GM13976 (cell line): ENCODE data around the gene NTM.

Source experiments
- DNase-seq: peaks from one replicate; pipeline ENCODE4 v3.0.0; 2012; ENCODE audit warnings: low spot score
- in situ Hi-C: fragments of 300-500 bp; cut with MboI; formaldehyde crosslinking; loops from one replicate; pipeline ENCODE4 v1.12.0; 2022; ENCODE audit warnings: low sequenced_read_pairs, mixed read lengths, inconsistent platforms; ENCODE audit not compliant: unreplicated experiment
- TF ChIP-seq, protein P1 (sequence below): IDR thresholded peaks from 2 replicates; pipeline ENCODE4 v1.5.1; 2012; ENCODE audit warnings: borderline replicate concordance, mild to moderate bottlenecking; ENCODE audit not compliant: insufficient read depth; ENCODE audit errors: extremely low read depth, missing control alignments, control extremely low read depth

The NTM gene

DNA sequence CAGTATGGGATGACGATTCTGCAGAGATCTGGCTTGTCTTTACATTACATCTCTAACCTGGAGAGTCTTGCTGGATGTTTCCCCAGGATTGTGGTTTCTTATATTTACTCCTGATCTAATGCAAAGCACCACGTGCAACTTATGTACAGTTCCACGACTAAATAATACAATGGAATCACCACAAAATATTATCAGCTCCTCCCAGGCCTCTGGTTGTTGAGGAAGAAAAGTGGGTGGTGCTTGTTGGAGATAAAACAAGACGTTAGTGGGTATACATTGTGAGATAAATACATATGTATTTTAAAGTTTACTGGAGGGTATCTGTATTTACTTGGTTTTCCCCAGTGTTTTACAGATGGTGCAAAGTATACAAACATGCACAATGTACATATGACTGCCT is 569.7 kb downstream of the NTM start:
- no peak for DNase-seq
- TF ChIP-seq, protein P1, sequence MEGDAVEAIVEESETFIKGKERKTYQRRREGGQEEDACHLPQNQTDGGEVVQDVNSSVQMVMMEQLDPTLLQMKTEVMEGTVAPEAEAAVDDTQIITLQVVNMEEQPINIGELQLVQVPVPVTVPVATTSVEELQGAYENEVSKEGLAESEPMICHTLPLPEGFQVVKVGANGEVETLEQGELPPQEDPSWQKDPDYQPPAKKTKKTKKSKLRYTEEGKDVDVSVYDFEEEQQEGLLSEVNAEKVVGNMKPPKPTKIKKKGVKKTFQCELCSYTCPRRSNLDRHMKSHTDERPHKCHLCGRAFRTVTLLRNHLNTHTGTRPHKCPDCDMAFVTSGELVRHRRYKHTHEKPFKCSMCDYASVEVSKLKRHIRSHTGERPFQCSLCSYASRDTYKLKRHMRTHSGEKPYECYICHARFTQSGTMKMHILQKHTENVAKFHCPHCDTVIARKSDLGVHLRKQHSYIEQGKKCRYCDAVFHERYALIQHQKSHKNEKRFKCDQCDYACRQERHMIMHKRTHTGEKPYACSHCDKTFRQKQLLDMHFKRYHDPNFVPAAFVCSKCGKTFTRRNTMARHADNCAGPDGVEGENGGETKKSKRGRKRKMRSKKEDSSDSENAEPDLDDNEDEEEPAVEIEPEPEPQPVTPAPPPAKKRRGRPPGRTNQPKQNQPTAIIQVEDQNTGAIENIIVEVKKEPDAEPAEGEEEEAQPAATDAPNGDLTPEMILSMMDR = no peak
- in situ Hi-C loops = no loop called here

DNA sequence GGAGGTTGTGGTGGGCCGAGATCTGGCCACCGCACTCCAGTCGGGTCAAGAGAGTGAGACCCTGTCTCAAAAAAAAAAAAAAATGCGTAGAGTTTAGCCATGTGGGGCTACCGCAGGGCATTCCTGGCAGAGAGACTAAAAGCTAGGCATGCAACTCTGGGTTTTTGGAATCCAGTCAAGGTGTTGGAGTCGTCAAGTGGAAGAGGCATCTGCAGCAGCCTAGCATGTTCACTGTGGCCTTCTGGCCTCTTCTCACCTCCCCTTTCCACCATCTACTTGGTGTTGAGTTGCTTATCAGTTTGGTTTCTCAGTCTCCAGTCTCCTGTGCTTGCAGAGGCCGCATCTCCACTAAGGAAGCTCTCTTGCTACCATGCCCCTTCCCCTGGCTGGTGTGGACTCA is 572.5 kb downstream of the NTM start:
- in situ Hi-C loops = no loop called here
- DNase-seq = no peak
- TF ChIP-seq, protein P1 = no peak

DNA sequence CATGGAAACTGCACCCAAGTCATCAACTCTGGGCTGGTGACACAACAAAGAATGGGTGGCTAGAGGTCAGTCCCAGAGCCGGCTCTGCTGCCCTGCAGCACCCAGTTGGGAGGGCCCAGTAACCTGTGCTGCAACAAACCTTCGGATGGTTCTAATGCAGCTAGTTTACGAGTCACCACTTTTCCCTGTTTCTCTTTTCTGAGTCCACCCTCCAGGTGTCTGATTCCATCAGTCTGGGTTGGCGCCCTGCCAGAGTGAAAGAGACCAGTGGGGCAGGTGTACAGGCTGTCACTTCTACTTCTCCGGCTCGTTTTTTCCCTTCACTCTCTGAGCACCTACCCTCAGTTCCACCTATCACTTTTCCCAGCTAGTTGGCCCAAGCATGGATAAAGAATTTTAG is 572.9 kb downstream of the NTM start:
- TF ChIP-seq, protein P1 = no peak
- in situ Hi-C loops = no loop called here
- DNase-seq = no peak

DNA sequence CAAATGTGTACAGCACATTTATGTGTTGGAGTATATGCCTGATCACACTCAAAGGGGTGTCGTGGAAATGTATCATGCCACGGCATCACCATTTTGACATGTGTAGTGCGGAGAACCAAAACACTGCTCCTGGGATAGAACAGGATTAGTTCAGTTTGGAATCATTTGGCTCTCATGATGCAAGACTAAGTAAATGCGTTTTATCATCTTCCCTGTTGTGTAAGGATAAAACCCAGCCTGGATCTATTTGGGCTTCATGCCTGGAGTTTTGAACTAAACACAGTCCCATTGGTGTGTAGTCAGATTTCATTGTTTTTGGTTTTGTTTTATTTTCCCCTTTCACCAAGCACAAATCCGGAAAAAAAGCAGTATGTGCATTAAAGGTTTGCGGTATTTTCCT is 574.3 kb downstream of the NTM start:
- TF ChIP-seq, protein P1 = no peak
- no peak for DNase-seq
- in situ Hi-C loops = no loop called here

DNA sequence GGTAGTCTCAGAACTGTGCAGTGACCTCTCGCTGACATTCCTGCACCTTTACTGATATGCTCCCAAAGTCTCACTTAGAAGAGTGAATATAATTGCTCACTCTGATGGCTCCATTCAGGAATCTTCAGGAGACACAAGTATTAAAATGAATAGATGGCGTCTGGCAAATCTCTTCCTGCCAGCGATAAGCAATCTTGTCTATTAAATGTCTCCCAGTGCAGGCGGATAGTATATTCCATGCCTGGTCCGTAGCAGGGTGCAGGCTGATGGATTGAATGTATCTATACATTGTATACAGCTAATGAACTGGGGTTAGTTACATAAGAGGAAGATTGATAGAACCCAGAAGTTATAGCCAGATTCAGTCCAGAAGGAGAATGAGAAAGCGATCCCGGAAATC is 575.3 kb downstream of the NTM start:
- DNase-seq = no peak
- in situ Hi-C loops = no loop called here
- TF ChIP-seq, protein P1 = no peak

DNA sequence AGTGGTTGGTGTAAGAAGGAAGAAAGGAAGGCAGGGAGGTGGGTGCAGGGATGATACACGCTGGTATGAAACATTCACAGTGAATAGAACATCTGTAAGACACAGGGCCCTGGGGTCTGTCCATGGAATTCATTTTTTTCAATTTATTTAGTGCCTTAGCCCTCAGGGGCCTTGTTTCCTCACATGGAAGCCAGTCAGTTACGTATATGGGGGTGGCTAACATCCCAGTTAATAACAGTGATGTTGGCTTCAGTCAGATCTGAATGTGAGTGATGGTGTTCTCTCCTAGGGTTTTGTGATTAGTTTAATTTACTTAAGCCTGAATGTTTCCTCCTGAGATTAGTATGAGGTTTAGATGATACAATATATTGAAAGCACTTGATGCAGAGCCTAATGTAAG is 577.1 kb downstream of the NTM start:
- no peak for DNase-seq
- TF ChIP-seq, protein P1 = no peak
- in situ Hi-C loops = no loop called here

DNA sequence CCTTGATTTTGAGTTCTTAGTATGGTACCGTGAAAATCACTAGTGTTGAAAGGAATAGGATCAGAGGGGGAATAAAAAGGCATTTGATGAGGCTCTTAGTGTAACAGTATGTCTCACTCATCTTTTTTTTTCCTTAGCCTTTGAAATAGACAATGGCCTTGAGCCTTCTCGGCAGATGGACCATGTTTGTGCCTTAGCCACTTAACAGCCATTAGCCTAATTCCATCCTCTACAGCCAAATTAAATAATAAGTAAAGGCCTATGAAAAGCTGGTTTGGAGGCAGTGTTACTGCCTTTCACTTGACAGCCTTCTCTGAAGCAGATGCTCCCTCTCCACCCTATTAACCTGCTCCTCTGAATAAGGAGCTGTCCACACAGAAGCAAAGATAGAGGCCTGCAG is 580.7 kb downstream of the NTM start:
- DNase-seq = no peak
- in situ Hi-C loops = no loop called here
- TF ChIP-seq, protein P1 = no peak
